NCI-H2081 treated with DMSO at 0.1 percent for 48 hours (cell line): ENCODE measurements around the gene C18orf32.
A peak's percentile ranks its signal among the peaks of the same experiment; 100 is the strongest.
"Not testable (repeated sequence)": the region's sequence is repeated elsewhere in the genome, so short reads cannot be mapped to it uniquely, and the experiment has no call there.

Experiments used
- DNase-seq: peaks from one replicate; lab custom pipeline; 2025; lab: John Stamatoyannopoulos, UW

Gene C18orf32

DNA sequence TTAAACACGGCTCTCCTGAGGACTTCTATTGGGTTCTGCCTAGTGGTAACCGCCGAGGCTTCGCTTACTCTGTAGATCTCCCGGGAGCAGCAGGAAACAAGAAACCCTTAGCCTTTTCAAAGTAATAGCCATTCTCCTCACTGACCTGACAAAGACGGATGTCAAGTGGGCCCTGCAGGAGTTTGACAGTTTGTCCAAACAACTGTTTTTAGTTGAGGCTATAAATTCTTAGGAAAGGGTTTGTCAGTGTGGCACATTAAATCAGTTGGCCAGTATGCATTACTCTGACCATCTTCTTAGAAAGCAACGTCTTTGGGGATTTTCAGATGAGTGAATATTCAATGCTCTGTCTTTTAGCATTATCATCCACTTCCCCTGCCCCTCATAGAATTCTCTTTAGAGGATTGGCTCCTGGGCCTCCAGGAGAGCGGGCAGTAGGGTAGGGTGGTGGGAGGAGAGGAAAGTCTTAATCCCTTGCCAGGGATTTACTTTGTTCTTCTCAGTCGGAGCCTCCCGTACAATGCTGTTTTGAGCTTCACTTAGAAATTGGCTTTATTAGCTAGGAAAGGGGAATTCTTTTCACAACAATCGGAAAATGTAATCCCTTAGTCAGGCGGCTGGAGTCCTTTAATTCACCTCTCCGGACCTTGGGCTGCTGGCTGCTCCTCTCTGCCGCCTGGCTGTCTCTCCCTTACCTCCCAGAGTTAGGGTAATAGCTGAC lies 13.3 kb upstream of the C18orf32 start:
- DNase-seq: no peak

DNA sequence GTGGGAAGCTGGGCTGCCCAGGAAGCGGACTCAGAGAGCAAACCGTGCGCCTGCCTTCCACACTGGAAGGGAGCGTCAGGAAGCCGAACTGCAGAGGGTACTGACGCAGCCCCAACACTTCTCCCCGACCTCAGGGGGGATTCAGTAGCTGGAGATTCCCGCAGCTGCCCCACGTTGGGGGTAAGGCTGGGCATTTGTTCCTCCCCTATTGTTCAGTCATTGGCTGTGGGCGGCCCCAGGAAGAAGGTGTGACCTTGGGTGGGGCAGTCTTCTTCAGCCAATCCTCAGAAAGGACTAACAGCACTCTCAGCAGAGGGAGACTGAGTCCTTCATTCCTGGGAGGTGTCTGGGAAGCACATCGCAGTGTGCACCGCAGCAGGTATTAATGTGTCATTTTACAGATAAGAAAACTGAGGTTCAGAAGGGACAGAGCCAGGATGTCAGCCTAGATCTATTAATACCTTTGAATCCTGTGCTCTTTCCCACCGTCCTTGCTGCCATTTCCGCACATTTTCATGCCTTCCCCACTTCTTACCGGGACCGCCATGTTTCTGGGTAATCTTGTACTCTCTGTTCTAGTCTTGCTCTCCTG lies 12.1 kb upstream of the C18orf32 start:
- DNase-seq: no peak

GRCh38 chr18:49495480-49495879 lies 8.4 kb upstream of the C18orf32 start:
- no peak for DNase-seq

DNA sequence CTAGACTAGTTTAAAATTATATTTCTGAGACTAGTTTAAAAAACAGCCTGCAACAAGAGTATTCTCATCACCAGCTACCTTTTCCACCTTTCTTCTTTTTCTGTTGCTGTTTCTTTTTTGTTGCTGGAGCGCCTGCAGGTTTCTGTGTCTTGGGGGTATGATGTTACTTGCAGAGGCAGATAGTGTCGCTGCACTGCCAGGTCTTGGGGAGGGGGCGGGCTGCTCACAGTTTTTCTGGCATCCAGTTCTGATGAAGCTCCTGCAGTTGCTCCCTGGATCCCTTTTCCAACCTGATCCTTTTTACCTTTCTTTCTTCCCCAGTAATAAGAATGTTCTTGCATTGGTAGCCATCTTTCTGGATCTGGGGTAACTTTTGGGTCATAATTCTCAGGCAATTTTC lies 8.0 kb upstream of the C18orf32 start:
- no peak for DNase-seq

GRCh38 chr18:49494660-49495059 lies 7.6 kb upstream of the C18orf32 start:
- no peak for DNase-seq

DNA sequence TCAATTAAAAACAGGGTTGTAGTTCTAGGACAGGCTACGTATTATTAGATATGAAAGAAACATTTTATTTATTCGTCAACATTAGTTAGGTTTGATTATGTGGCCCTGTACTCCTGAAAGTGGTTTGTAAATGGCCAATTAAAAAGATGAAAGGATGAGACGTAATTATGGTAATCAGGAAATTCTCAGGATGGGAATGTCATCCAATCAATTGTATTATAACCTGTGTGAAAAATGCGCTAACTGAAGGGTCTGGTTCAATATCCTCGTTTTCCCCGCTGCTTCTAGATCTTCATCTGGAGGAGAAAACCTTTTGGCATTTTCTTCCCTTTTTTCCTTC lies 5.6 kb upstream of the C18orf32 start:
- no peak for DNase-seq

GRCh38 chr18:49491857-49492693 lies 5.0 kb upstream of the C18orf32 start, which contains the start of gene RPL17:
RPL17 (minus strand) TSS chr18:49492465.
- DNase-seq: peak; percentile 75

DNA sequence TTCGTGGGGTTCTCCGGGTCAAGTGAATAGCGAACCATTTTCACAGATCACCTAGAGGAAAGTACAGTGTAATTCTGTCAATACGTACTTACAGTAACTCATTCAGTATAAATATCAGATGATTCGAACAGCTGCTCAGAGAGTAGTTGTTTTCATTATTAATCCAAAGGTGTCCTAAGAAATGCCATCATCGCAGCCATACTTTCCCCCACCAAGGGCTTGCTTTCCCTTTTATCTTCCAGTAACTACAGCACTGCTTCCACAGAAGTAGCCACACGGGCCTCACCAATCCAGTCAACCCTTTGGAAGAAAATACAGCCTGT lies 4.5 kb upstream of the C18orf32 start:
- DNase-seq: no peak

DNA sequence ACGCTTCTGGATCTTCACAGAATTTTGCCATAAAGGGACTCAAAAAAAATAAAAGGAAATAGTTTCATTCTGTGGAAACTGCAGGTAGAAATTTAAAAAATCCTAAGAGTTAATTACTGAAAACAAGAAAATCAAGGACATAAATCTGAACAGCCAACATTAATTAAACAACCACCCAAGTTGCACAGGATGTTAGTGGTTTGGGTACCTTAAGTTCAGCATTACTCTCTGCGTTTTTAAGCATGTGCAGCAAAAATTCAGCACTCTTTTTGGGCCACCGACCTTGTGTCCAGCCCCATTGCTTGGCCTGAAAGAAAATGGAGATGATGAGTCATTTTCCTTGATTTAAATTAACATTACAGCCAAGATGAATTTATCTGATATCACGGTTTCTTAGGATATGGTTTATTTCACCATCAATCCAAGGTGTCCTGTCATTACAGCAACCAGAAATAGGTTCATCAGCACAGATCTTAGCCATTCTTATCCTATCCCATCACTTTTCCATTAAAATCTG lies 3.3 kb upstream of the C18orf32 start:
- no peak for DNase-seq

DNA sequence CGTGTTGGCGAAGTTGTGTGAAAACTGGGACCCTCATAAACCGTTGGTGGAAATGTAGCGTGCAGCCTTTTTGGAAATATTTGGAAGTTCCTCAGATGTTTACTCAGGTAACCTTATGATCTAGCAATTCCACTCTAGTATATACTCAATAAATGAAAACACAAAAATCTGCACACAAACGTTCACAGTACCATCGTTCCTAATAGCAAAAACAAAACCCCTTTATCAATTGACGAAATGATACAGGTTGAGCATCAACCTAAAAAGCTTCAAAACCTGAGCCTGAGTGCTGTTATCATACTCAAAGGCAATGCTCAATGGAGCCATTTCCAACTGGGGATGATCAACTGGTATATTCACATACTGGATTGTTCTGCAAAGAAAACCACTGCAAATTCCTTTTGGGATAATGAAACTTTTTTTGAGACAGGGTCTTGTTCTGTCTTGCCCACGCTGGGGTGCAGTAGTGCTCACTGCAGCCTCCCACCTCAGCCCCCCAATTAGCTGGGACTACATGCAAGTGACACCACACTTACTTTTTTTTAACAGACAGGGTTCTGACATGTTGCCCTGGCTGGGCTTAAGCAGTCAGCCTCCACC lies 777 bp upstream of the C18orf32 start:
- DNase-seq: no peak

GRCh38 chr18:49486606-49486952 lies 455 bp downstream of the C18orf32 start:
- DNase-seq: no peak

GRCh38 chr18:49486134-49486533 lies 900 bp downstream of the C18orf32 start:
- no peak for DNase-seq

- DNase-seq: no peak
Measured at GRCh38 chr18:49483198-49483597, 3.8 kb downstream of the C18orf32 start.

- no peak for DNase-seq
Measured at GRCh38 chr18:49481907-49482306, 5.1 kb downstream of the C18orf32 start.

GRCh38 chr18:49481317-49481716 lies 5.7 kb downstream of the C18orf32 start:
- no peak for DNase-seq

GRCh38 chr18:49479381-49480137 lies 7.5 kb downstream of the C18orf32 start:
- DNase-seq: no peak

DNA sequence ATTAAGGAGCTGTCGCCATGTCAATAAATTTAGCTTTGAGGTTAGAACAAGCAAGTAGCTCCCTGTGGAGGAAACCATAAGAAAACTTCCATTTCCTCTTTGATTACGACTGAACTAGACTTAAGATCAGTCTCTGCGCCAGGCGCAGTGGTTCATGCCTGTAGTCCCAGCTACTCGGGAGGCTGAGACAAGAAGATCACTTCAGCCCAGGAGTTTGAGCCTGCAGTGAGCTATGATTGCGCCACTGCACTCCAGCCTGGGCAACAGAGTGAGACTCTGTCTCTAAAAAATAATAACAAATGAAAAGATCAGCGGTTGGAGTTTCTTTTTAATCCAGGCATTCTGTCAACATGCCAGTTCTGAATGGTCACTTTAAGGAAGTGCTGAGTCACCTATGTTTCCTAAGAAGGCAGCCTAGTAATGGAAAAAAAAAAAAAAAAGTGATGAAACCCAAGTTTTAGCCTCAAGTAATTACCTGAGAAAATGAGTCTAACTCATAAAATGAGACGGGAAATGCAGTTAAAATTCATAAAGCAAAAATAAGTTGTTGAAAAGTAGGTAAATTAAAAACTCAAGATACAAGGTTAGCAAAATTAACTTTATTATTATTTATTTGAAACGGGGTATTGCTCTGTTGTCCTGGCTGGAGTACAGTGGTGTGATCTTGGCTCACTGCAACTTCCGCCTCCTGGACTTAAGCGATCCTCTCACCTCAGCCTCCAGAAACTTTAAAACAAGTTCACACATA lies 10.2 kb downstream of the C18orf32 start:
- DNase-seq: no peak

GRCh38 chr18:49474935-49475334 lies 12.1 kb downstream of the C18orf32 start:
- DNase-seq: not testable (repeated sequence)

DNA sequence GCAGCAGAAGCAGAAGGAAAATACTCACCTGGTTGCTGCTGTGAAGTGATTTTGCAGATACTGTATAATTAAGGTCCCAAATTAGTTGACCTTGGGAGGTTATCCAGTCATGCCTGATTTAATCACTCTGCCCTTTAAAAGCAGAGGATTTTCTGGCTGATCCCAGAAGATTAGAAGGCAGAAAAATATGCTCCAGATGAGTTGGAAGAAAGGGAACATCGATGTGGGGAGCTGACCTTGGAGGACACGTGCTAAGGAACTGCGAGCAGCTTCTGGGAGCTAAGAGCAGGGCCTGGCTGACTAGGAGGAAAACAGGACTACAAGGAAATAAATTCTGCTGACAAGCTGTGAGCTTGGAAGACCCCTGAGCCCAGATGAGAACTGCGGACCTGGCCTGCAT lies 13.3 kb downstream of the C18orf32 start:
- DNase-seq: no peak

- DNase-seq: no peak
Measured at GRCh38 chr18:49472459-49472858, 14.6 kb downstream of the C18orf32 start.

GRCh38 chr18:49471532-49471931 lies 15.5 kb downstream of the C18orf32 start:
- no peak for DNase-seq
